ENCODE data around the gene DPH6.

DPH6 gene

GRCh38 chr15:35485411-35485810, 60.6 kb downstream of the DPH6 start:
- Mint-ChIP-seq H3K27ac (no peak overlapping the region), H3K36me3 (ENCODE audit: low read depth) (peaks cover 49% of the 10 kb centered on the region), H3K4me3 (no peak overlapping the region), H3K4me1 (ENCODE audit: low read depth) (peaks cover 5% of the 10 kb centered on the region), H3K9me3 (peaks cover 26% of the 10 kb centered on the region), H3K27me3 (no peaks in the 10 kb centered on the region)
- DNase-seq, result no peak

DNA sequence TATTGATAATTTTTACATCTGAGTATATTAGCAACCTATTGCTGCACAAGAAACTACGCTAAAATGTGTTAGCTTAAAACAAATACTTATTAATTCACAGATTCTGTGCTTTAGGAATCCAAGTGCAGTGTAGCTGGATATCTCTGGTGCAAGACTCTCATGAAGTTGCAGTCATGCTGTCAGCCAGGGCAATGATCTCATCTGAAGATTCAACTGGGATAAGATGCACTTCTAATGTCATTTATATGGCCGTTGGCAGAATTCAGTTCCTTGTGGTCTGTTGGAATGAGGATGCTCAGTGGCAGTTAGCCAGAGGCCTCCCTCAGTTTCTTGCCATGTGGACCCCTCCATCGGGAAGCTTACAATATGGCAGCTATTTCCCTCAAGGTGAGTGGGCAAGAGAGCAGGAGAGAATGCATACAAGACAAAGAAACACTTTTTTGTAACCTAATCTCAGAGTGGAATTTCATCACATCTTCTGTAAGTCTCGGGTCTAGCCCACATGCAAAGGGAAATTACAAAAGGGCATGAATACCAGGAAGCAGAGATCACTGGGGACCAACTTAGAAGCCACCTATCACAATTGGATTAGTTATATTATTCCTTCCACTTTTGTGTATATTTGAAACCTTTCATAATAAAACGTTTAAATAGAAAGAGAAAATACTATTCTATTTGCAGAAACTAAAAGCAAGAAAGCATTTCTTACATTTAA, 61.6 kb downstream of the DPH6 start:
- H3K36me3 Mint-ChIP-seq (ENCODE audit: low read depth), result peaks cover 47% of the 10 kb centered on the region
- H3K27ac Mint-ChIP-seq, result no peak overlapping the region
- no peak overlapping the region for H3K4me3 Mint-ChIP-seq
- H3K9me3 Mint-ChIP-seq, result peaks cover 26% of the 10 kb centered on the region
- H3K27me3 Mint-ChIP-seq, result no peaks in the 10 kb centered on the region
- H3K4me1 Mint-ChIP-seq (ENCODE audit: low read depth), result peaks cover 5% of the 10 kb centered on the region
- no peak for DNase-seq

- H3K4me1 Mint-ChIP-seq (ENCODE audit: low read depth), result peaks cover 5% of the 10 kb centered on the region
- H3K9me3 Mint-ChIP-seq, result peaks cover 10% of the 10 kb centered on the region
- H3K27ac Mint-ChIP-seq, result no peak overlapping the region
- no peak overlapping the region for H3K4me3 Mint-ChIP-seq
- H3K27me3 Mint-ChIP-seq, result no peaks in the 10 kb centered on the region
- no peak for DNase-seq
- peaks cover 23% of the 10 kb centered on the region for H3K36me3 Mint-ChIP-seq (ENCODE audit: low read depth)
Measured at GRCh38 chr15:35481992-35482391, 64.0 kb downstream of the DPH6 start.

DNA sequence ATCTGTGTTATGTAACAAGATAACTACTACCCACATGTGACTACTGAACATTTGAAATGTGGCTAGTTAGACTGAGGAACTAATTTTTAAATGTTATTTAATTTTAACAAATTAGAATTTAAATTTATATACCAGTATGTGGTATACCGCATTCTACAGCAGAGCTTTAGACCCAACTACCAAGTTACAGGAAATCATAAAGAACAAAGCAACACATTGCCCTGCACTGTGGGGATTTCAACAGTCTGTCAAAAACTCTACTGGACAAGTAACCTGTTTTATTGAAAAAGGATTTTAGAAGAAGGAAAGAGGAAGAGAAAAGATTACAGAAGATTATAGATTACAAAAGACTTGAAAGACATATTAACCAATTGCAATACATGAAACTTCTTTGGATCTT, 64.9 kb downstream of the DPH6 start:
- H3K36me3 Mint-ChIP-seq (ENCODE audit: low read depth), result peaks cover 13% of the 10 kb centered on the region
- no peak overlapping the region for H3K4me3 Mint-ChIP-seq
- H3K9me3 Mint-ChIP-seq, result peaks cover 4% of the 10 kb centered on the region
- H3K27ac Mint-ChIP-seq, result no peak overlapping the region
- no peak for DNase-seq
- H3K4me1 Mint-ChIP-seq (ENCODE audit: low read depth), result peaks cover 5% of the 10 kb centered on the region
- H3K27me3 Mint-ChIP-seq, result no peaks in the 10 kb centered on the region

GRCh38 chr15:35479423-35479822, 66.5 kb downstream of the DPH6 start:
- Mint-ChIP-seq H3K36me3 (ENCODE audit: low read depth) (peaks cover 3% of the 10 kb centered on the region), H3K4me3 (no peak overlapping the region), H3K4me1 (ENCODE audit: low read depth) (peaks cover 5% of the 10 kb centered on the region), H3K27me3 (no peaks in the 10 kb centered on the region), H3K27ac (no peak overlapping the region), H3K9me3 (no peaks in the 10 kb centered on the region)
- DNase-seq, result no peak

DNA sequence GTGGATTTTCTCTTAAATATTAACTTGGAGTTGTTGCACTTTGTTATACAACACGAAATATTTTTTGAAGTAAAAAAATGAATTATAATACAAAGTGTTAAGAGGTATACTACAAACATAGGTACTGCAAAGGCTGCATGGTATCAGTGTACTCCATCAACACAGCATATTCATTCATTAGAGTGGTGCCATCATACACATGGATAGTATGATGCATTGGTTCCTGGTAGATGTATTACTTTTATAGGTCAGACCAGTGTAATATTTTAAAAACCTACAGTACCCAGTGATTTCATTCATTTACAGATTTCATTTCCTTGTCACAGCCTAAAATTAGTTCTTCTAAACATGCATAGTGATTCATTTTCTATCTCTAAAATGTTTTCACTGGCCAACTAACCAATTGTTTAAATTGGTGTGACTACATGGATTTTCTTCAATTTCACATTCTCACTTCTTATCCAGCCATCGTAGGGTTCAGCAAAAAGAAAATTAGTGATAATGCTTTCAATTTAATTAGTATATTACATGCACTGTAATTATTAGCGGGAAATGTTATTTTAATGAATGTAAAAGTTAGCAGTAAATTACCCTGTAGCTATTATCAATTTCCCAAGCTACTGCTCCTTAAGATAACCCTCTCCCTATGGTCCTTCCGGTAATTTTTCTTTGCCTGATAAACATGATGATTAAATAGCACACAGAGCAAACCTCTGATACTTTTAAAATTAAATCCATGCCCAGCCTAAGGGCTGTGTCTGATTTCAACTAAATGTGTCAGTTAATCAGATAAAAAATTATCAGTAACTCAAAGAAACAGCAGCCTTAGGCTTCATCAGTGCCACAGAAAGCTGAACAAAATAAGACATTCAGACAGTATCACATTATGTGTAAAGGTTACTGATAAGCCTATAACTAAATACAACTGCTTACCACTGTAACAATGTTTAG, 68.4 kb downstream of the DPH6 start:
- Mint-ChIP-seq H3K27me3 (no peaks in the 10 kb centered on the region), H3K36me3 (ENCODE audit: low read depth) (no peaks in the 10 kb centered on the region), H3K9me3 (no peaks in the 10 kb centered on the region), H3K4me1 (ENCODE audit: low read depth) (peaks cover 5% of the 10 kb centered on the region), H3K27ac (no peak overlapping the region), H3K4me3 (no peak overlapping the region)
- DNase-seq, result no peak

DNA sequence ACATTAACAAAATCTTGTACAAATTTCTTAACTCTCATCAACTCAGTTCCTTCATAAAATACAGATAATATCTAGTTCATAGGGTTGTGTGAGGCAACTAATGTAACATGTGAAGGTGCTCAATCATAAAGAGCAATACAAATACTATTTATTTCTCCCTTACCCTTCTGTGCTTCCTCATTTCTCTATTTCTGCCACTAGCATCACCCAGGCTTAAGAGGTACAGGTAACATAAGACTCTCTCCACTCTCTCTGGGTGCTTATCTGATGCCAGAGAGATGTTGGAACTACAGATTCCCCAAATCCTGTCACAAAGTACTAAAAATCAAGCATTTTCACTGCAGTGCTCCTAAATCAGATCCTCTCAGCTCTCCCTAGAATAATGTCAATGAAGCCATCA, 74.9 kb downstream of the DPH6 start:
- no peaks in the 10 kb centered on the region for H3K4me1 Mint-ChIP-seq (ENCODE audit: low read depth)
- H3K4me3 Mint-ChIP-seq, result no peak overlapping the region
- no peak overlapping the region for H3K27ac Mint-ChIP-seq
- H3K36me3 Mint-ChIP-seq (ENCODE audit: low read depth), result peaks cover 5% of the 10 kb centered on the region
- no peaks in the 10 kb centered on the region for H3K27me3 Mint-ChIP-seq
- DNase-seq, result no peak
- H3K9me3 Mint-ChIP-seq, result no peaks in the 10 kb centered on the region

- H3K27me3 Mint-ChIP-seq, result no peaks in the 10 kb centered on the region
- H3K9me3 Mint-ChIP-seq, result no peaks in the 10 kb centered on the region
- no peak overlapping the region for H3K4me3 Mint-ChIP-seq
- DNase-seq, result no peak
- peaks cover 5% of the 10 kb centered on the region for H3K36me3 Mint-ChIP-seq (ENCODE audit: low read depth)
- H3K4me1 Mint-ChIP-seq (ENCODE audit: low read depth), result no peaks in the 10 kb centered on the region
- H3K27ac Mint-ChIP-seq, result no peak overlapping the region
Measured at GRCh38 chr15:35470441-35470840, 75.5 kb downstream of the DPH6 start.

DNA sequence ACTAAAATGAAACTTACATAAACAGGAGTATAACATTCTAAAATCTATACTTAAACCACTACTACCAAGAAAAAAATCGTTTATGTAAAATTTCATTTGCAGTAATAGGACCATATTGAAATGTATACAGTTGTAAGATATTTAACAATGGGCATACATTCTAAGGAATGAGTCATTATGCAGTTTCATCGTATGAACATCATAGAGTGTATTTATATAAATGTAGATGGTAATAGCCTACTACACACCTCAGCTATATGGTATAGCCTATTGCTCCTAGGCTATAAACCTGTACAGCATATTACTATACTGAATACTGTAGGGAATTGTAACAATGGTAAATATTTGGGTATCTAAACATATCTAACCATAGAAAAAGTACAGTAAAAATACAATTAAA, 79.5 kb downstream of the DPH6 start:
- Mint-ChIP-seq H3K36me3 (ENCODE audit: low read depth) (peaks cover 5% of the 10 kb centered on the region), H3K9me3 (no peaks in the 10 kb centered on the region), H3K4me1 (ENCODE audit: low read depth) (no peaks in the 10 kb centered on the region), H3K4me3 (no peak overlapping the region), H3K27ac (no peak overlapping the region), H3K27me3 (no peaks in the 10 kb centered on the region)
- DNase-seq, result no peak

DNA sequence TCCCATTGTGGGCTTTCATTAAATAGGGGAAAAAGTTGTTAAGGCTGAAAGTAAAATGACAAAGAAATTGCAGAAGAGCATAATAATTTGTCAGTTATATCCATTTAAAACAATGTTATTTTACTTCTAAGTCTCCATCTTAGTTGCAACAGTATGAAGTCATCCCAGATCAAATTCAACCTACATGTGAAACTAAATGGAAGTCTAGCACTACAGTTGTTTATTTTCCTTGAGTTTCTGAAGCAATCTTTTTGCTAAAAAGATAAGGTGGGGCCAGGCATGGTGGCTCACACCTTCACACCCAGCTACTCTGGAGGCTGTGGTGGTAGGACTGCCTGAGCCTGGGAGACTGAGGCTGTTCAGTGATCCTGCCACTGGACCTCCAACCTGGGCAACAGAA, 80.2 kb downstream of the DPH6 start:
- DNase-seq, result no peak
- Mint-ChIP-seq H3K4me3 (no peak overlapping the region), H3K27ac (no peak overlapping the region), H3K4me1 (ENCODE audit: low read depth) (no peaks in the 10 kb centered on the region), H3K9me3 (no peaks in the 10 kb centered on the region), H3K27me3 (no peaks in the 10 kb centered on the region), H3K36me3 (ENCODE audit: low read depth) (peaks cover 5% of the 10 kb centered on the region)

GRCh38 chr15:35460616-35461015, 85.3 kb downstream of the DPH6 start:
- Mint-ChIP-seq H3K36me3 (ENCODE audit: low read depth) (no peaks in the 10 kb centered on the region), H3K4me3 (no peak overlapping the region), H3K27ac (no peak overlapping the region), H3K27me3 (no peaks in the 10 kb centered on the region), H3K9me3 (no peaks in the 10 kb centered on the region), H3K4me1 (ENCODE audit: low read depth) (no peaks in the 10 kb centered on the region)
- DNase-seq, result no peak

GRCh38 chr15:35458176-35458856, 87.6 kb downstream of the DPH6 start:
- Mint-ChIP-seq H3K27ac (no peak overlapping the region), H3K4me1 (ENCODE audit: low read depth) (no peaks in the 10 kb centered on the region), H3K36me3 (ENCODE audit: low read depth) (no peaks in the 10 kb centered on the region), H3K27me3 (no peaks in the 10 kb centered on the region), H3K9me3 (no peaks in the 10 kb centered on the region), H3K4me3 (no peak overlapping the region)
- DNase-seq, result no peak

- Mint-ChIP-seq H3K36me3 (ENCODE audit: low read depth) (peaks cover 12% of the 10 kb centered on the region), H3K27me3 (no peaks in the 10 kb centered on the region), H3K27ac (no peak overlapping the region), H3K4me1 (ENCODE audit: low read depth) (no peaks in the 10 kb centered on the region), H3K9me3 (no peaks in the 10 kb centered on the region), H3K4me3 (no peak overlapping the region)
- DNase-seq, result no peak
Measured at GRCh38 chr15:35455201-35455600, 90.8 kb downstream of the DPH6 start.

- Mint-ChIP-seq H3K4me1 (ENCODE audit: low read depth) (no peaks in the 10 kb centered on the region), H3K27ac (no peak overlapping the region), H3K4me3 (no peak overlapping the region), H3K27me3 (no peaks in the 10 kb centered on the region), H3K9me3 (no peaks in the 10 kb centered on the region), H3K36me3 (ENCODE audit: low read depth) (peaks cover 38% of the 10 kb centered on the region)
- DNase-seq, result no peak
Measured at GRCh38 chr15:35450492-35450891, 95.5 kb downstream of the DPH6 start.

DNA sequence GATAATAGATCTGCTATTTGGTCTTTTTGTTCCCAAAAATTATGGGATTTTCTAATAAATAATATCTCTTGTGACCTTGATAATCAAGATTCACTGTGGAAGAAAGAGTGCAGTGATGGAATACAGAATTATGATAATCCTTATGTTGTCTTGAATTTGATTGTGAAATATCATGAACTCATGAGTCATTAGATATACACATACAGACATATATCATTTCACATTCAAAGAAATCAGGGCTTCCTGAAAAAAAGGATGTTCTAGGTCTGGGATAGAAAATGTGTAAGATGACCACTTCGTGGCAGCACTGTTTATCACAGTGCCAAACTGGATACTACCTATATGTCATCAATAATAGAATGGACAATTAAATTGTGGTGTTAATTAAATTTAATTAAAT, 97.7 kb downstream of the DPH6 start:
- no peaks in the 10 kb centered on the region for H3K9me3 Mint-ChIP-seq
- peaks cover 38% of the 10 kb centered on the region for H3K36me3 Mint-ChIP-seq (ENCODE audit: low read depth)
- no peak for DNase-seq
- no peak overlapping the region for H3K4me3 Mint-ChIP-seq
- H3K27ac Mint-ChIP-seq, result no peak overlapping the region
- H3K27me3 Mint-ChIP-seq, result no peaks in the 10 kb centered on the region
- H3K4me1 Mint-ChIP-seq (ENCODE audit: low read depth), result no peaks in the 10 kb centered on the region
